A549 (cell line): ENCODE results near the gene SEPTIN10.

Experiments used
- BHLHE40 ChIP-seq: IDR thresholded peaks from 2 replicates; pipeline ENCODE4 v1.6.1; 2012; ENCODE audit warnings: low read depth, low read length, inconsistent platforms
- EHMT2 ChIP-seq: fragments of 200-600 bp; sonication (generic); IDR thresholded peaks from 2 replicates; pipeline ENCODE4 v1.6.1; 2016; ENCODE audit warnings: antibody characterized with exemption, low read depth, mild to moderate bottlenecking, moderate library complexity
- EP300 ChIP-seq, 2 experiments: fragments of >200 bp; sonication (Bioruptor Twin); formaldehyde crosslinking; IDR thresholded peaks; 2 replicates in 1 of 2; 3 replicates in 1 of 2; pipeline ENCODE4 v1.6.1; 2016 to 2017
- ESRRA ChIP-seq: fragments of 150-350 bp; IDR thresholded peaks from 2 replicates; pipeline ENCODE4 v1.6.1; 2014; ENCODE audit warnings: mild to moderate bottlenecking, low read length, borderline replicate concordance
- JUN ChIP-seq, 2 experiments: fragments of >200 bp; sonication (Bioruptor Twin); formaldehyde crosslinking; IDR thresholded peaks; 2 replicates in 1 of 2; 3 replicates in 1 of 2; pipeline ENCODE4 v1.6.1; 2016 to 2017
- POLR2A ChIP-seq: IDR thresholded peaks from 2 replicates; pipeline ENCODE4 v1.6.1; 2012; ENCODE audit warnings: mild to moderate bottlenecking, low read length
- RAD21 ChIP-seq, 2 experiments: fragments of >200 bp in 1 of 2; sonication (Bioruptor Twin) in 1 of 2; formaldehyde crosslinking in 1 of 2; IDR thresholded peaks in 1 of 2; conservative IDR thresholded peaks in 1 of 2; 2 replicates in 1 of 2; 3 replicates in 1 of 2; pipeline ENCODE4 v1.6.1; 2012 to 2018; ENCODE audit warnings: inconsistent platforms in 1 of 2
- SMC3 ChIP-seq: fragments of >200 bp; sonication (Bioruptor Twin); formaldehyde crosslinking; IDR thresholded peaks from 3 replicates; pipeline ENCODE4 v1.6.1; 2018; ENCODE audit warnings: inconsistent platforms
- TF ChIP-seq, protein P1 (sequence below): fragments of 450-650 bp; IDR thresholded peaks from 2 replicates; pipeline ENCODE4 v1.6.1; 2014; ENCODE audit warnings: antibody characterized with exemption
- TF ChIP-seq, protein P2 (sequence below): fragments of >200 bp; sonication (Bioruptor Twin); formaldehyde crosslinking; IDR thresholded peaks from 3 replicates; pipeline ENCODE4 v1.5.1; 2016
- TF ChIP-seq, protein P3 (sequence below): IDR thresholded peaks from 2 replicates; pipeline ENCODE4 v1.6.1; 2012

DNA sequence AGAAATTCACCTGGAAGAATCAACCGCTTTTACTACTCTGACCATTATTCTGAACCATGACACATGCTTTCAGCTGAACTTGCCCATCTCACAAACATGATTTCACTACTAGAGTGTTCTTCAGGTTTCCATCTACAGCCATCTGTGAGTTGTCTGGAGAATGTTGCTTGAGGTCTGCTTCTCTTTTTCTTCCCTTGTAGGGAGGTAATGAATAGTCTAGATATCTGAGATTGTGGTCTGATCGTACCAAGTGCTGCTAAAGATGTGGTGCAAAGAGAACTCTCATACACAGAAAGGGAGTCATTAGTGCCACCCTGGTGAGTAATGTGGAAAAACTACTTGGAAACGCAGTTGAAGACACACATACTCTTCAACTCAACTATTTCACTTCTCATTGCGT, 10.6 kb upstream of the SEPTIN10 start:
- TF ChIP-seq, protein P1, sequence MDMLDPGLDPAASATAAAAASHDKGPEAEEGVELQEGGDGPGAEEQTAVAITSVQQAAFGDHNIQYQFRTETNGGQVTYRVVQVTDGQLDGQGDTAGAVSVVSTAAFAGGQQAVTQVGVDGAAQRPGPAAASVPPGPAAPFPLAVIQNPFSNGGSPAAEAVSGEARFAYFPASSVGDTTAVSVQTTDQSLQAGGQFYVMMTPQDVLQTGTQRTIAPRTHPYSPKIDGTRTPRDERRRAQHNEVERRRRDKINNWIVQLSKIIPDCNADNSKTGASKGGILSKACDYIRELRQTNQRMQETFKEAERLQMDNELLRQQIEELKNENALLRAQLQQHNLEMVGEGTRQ: no peak
- TF ChIP-seq, protein P2, sequence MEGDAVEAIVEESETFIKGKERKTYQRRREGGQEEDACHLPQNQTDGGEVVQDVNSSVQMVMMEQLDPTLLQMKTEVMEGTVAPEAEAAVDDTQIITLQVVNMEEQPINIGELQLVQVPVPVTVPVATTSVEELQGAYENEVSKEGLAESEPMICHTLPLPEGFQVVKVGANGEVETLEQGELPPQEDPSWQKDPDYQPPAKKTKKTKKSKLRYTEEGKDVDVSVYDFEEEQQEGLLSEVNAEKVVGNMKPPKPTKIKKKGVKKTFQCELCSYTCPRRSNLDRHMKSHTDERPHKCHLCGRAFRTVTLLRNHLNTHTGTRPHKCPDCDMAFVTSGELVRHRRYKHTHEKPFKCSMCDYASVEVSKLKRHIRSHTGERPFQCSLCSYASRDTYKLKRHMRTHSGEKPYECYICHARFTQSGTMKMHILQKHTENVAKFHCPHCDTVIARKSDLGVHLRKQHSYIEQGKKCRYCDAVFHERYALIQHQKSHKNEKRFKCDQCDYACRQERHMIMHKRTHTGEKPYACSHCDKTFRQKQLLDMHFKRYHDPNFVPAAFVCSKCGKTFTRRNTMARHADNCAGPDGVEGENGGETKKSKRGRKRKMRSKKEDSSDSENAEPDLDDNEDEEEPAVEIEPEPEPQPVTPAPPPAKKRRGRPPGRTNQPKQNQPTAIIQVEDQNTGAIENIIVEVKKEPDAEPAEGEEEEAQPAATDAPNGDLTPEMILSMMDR: no peak
- TF ChIP-seq BHLHE40 (no peak), RAD21 (conservative IDR thresholded peaks at IDR 0.05 in 1 of 2, IDR thresholded peaks at IDR 0.05 in 1 of 2) (no peak), SMC3 (no peak), EP300 (IDR thresholded peaks at IDR 0.05) (no peak), EHMT2 (no peak), JUN (IDR thresholded peaks at IDR 0.05) (no peak), POLR2A (no peak), ESRRA (no peak)
- TF ChIP-seq, protein P3, sequence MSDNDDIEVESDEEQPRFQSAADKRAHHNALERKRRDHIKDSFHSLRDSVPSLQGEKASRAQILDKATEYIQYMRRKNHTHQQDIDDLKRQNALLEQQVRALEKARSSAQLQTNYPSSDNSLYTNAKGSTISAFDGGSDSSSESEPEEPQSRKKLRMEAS: no peak
